Astrocyte of the spinal cord (primary cell): ENCODE measurements around the gene INTS7.

Experiments used
- DNase-seq: peaks from one replicate; pipeline ENCODE4 v3.0.0; 2011; ENCODE audit warnings: low read depth, low spot score
- H3K4me3 ChIP-seq: 2 replicates; pipeline ENCODE4 v1.5.1; 2011; ENCODE audit warnings: low read depth, mild to moderate bottlenecking, low read length, moderate library complexity
- in situ Hi-C: cut with HindIII; loops from 2 replicates; pipeline ENCODE4 v1.10.0; 2017; ENCODE audit warnings: low sequenced_read_pairs
- TF ChIP-seq, protein P1 (sequence below): IDR thresholded peaks from 2 replicates; pipeline ENCODE4 v1.5.1; 2012; ENCODE audit warnings: low read depth, mild to moderate bottlenecking, low read length, inconsistent platforms

Gene INTS7

DNA sequence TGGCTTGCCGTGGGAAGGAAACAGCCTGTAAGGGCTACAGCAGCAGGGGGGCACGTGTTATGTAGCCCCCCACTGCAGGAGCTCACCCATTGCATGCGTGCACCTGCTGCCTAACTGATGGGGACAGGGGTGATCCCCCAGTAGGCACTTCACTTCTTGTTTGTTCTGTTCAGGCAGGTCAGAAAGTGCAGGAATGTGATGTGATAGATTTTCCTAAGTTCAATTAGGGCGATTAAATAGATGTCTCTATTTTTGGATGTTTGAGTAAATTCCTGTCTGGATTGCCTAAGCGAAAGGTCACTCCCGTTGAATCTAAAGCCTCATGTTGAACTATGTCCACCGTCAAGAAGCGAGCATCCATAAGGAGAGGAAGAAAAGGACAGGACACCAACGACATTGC, 126.0 kb downstream of the INTS7 start:
- DNase-seq: no peak
- no peak overlapping the region for H3K4me3 ChIP-seq
- in situ Hi-C loops: no loop called here
- TF ChIP-seq, protein P1, sequence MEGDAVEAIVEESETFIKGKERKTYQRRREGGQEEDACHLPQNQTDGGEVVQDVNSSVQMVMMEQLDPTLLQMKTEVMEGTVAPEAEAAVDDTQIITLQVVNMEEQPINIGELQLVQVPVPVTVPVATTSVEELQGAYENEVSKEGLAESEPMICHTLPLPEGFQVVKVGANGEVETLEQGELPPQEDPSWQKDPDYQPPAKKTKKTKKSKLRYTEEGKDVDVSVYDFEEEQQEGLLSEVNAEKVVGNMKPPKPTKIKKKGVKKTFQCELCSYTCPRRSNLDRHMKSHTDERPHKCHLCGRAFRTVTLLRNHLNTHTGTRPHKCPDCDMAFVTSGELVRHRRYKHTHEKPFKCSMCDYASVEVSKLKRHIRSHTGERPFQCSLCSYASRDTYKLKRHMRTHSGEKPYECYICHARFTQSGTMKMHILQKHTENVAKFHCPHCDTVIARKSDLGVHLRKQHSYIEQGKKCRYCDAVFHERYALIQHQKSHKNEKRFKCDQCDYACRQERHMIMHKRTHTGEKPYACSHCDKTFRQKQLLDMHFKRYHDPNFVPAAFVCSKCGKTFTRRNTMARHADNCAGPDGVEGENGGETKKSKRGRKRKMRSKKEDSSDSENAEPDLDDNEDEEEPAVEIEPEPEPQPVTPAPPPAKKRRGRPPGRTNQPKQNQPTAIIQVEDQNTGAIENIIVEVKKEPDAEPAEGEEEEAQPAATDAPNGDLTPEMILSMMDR: no peak

DNA sequence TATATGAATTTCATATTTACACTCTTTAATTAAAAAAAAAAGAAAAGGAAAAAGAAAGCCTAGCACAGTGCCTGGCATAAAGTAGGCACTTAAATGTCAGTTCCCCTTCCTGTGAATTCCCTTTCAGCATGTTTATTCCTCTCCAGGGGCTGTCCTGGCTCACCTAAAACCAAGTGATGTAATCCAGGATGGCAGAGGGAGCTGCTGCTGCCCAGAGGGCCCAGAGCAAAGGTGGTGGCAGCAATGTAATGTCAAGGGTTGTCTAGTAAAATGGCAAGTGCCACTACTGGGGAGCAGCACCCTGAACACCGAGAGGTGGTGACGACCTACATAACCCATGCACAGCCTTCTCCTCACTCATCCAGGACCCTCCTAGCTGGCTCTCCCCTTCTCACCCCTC, 126.4 kb downstream of the INTS7 start:
- DNase-seq: no peak
- TF ChIP-seq, protein P1: no peak
- no peak overlapping the region for H3K4me3 ChIP-seq
- in situ Hi-C loops: no loop called here

DNA sequence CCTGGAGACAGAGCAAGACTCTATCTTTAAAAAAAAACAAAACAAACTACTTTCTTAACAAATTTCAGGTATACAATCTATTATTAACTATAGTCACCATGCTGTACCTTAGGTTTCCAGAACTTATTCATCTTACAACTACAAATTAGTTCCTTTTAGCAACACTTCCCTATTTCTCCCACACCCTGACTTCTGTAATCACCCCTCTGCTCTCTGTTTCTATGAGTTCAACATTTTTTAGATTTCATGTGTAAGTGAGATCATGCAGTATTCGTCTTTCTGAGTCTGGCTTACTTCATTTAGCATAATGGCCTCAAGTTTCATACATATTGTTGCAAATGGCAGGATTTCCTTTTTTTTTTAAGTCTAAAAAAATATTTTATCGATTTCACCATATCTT, 126.9 kb downstream of the INTS7 start:
- no peak for DNase-seq
- no peak overlapping the region for H3K4me3 ChIP-seq
- in situ Hi-C loops: no loop called here
- TF ChIP-seq, protein P1: no peak

DNA sequence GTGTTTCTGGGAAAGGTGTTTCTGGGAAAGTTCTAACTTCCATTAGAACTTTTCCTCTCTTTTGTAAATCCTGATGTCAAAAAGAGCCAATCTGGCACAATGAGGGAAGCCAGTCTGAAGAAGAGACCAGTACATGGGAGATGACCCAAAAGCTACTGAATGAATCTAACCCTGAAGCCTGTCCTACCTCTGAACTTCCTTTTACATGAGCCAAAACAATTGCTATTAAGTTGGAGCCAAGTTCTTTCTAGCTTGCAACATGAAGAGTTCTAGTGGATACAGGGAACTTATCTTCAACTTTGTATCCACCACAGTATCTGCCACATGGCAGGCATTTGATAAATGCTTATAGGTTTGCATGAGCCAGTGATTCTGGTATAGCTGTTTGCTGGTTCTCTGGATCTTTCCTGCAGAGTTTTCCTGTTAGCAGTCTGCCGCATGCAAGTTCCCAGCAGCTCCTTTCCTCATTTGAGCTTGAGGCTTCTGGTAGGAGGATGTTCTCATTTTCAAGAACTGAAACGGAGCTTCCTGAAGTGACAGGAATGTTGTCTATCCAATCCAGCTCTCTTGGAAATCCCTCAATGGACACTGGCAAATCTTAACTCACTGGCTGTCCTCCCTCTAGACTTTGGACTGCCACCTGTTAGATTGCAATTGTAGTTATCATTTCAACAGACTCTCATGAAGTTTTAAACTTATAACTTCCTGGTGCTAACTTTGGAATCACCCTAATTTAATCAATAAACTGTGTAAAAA, 131.7 kb downstream of the INTS7 start:
- no peak for DNase-seq
- in situ Hi-C loops: no loop called here
- TF ChIP-seq, protein P1: no peak

DNA sequence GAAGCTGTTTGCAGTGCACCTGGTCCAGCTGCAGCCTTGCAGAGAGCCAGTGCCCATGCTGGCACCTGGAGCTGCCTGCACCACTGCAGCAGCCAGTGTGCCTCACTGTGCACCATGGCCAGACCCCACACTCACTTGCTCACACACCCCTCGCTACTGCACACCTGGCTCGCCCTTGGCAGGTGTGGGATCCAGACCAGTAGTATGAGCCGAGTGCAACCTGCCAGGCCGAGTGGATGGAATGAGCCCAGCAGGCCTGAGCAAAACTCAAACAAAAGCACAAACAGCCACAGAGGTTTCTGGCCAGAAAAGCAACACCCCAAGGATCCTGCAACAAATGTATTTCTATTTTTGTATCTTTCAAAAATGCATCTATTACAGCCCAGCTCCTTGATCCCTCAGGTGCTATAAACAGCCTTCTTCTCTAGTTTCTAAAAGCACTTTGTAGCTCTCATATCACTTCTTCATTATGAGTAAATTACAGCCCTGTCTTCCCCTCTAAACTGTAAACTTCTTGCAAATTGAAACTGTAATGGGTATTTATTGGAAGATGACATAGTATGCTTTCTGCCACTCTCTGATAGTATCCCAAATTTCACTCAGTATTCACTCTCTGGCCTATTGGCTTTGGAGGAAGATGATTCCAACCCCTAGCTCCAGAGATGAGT, 132.6 kb downstream of the INTS7 start:
- DNase-seq: no peak
- no peak overlapping the region for H3K4me3 ChIP-seq
- TF ChIP-seq, protein P1: no peak
- in situ Hi-C loops: no loop called here

More for the DNA sequence above, 131.7 kb downstream of the INTS7 start:
- H3K4me3 ChIP-seq: no peak overlapping the region

DNA sequence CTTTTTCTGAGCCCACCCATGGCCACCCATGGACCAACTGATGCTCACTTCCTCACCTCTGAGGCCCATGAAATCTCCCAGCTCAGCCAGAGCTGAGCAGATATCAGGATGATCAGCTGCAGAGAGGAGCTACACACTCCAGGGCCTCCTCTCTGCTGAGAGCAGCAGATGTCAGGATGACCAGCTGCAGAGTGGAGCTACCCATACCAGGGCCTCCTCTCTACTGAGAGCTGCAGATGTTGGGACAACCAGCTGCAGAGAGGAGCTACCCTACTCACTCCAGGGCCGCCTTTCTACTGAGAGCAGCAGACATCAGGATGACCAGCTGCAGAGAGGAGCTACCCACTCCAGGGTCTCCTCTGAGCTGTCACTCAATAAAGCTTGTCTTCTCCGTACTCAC, 133.4 kb downstream of the INTS7 start:
- TF ChIP-seq, protein P1: no peak
- in situ Hi-C loops: no loop called here

More for the DNA sequence above, 133.4 kb downstream of the INTS7 start:
- H3K4me3 ChIP-seq: no peak overlapping the region
- DNase-seq: no peak
